ENCODE measurements around the gene TGFBR1. TPM values are rescaled to one million over a fixed set of nuclear protein-coding genes. Genes with fewer than 3 reads are reported as not detected.

Gene TGFBR1
- total and polyA plus RNA-seq, 10 donors = 8.9 to 60.8 (median 45.4) TPM

- 83 to 96% (median 89%) methylated on average over 4 of the region's 4 CpGs for WGBS, 5 donors
- Histone ChIP-seq H3K36me3 (peaks cover 9 to 97% (median 78%) of the 10 kb centered on the region in 6 donors), H3K4me3 (no peak overlapping the region)
Observed at GRCh38 chr9:99146574-99146973, 41.7 kb downstream of the TGFBR1 start.

GRCh38 chr9:99147177-99147576 lies 42.3 kb downstream of the TGFBR1 start:
- no peak overlapping the region for H3K27ac ChIP-seq
- H3K27me3 ChIP-seq (replicated peaks in 1 of 7) = no peaks in the 10 kb centered on the region
- no peak overlapping the region for H3K4me3 ChIP-seq
- TF ChIP-seq POLR2A (IDR thresholded peaks at IDR 0.05) (no peak), POLR2AphosphoS5 (IDR thresholded peaks at IDR 0.05) (no peak), CTCF (IDR thresholded peaks at IDR 0.05 in 8 of 11, conservative IDR thresholded peaks at IDR 0.05 in 3 of 11) (no peak)
- peaks cover 9 to 97% (median 77%) of the 10 kb centered on the region in 6 donors for H3K36me3 ChIP-seq
- H3K4me1 ChIP-seq = peaks cover 0 to 6% (median 0%) of the 10 kb centered on the region in 6 donors
- intact Hi-C loops (cut with DNase I; ENCODE audit: low total_unique reads) = loop anchor here (10.0 kb wide), 1 partner anchor 302 kb away; no protein-coding TSS in a partner anchor
- H3K9me3 ChIP-seq = no peaks in the 10 kb centered on the region
- DNase-seq = no peak

More at GRCh38 chr9:99146574-99146973, 41.7 kb downstream of the TGFBR1 start:
- no peaks in the 10 kb centered on the region for H3K9me3 ChIP-seq
- H3K27me3 ChIP-seq (replicated peaks in 1 of 7) = no peaks in the 10 kb centered on the region
- H3K27ac ChIP-seq = no peak overlapping the region
- peaks cover 0 to 6% (median 0%) of the 10 kb centered on the region in 6 donors for H3K4me1 ChIP-seq
- intact Hi-C loops (cut with DNase I; ENCODE audit: low total_unique reads) = loop anchor here (10.0 kb wide), 1 partner anchor 302 kb away; no protein-coding TSS in a partner anchor
- TF ChIP-seq POLR2A (IDR thresholded peaks at IDR 0.05) = no peak
- TF ChIP-seq POLR2AphosphoS5 (IDR thresholded peaks at IDR 0.05) = no peak
- DNase-seq = no peak

GRCh38 chr9:99150451-99151171 lies 45.7 kb downstream of the TGFBR1 start:
- WGBS, 5 donors = 64 to 76% (median 67%) methylated on average over 8 of the region's 8 CpGs
- H3K27ac ChIP-seq = no peak overlapping the region
- intact Hi-C loops (cut with DNase I; ENCODE audit: low total_unique reads) = no loop called here
- no peaks in the 10 kb centered on the region for H3K27me3 ChIP-seq (replicated peaks in 1 of 7)
- no peak for DNase-seq
- H3K4me1 ChIP-seq = peaks cover 0 to 6% (median 0%) of the 10 kb centered on the region in 6 donors
- no peak for TF ChIP-seq POLR2AphosphoS5 (IDR thresholded peaks at IDR 0.05)
- TF ChIP-seq CTCF (IDR thresholded peaks at IDR 0.05 in 8 of 11, conservative IDR thresholded peaks at IDR 0.05 in 3 of 11) = no peak
- TF ChIP-seq POLR2A (IDR thresholded peaks at IDR 0.05) = no peak
- no peaks in the 10 kb centered on the region for H3K9me3 ChIP-seq
- H3K36me3 ChIP-seq = peaks cover 9 to 84% (median 51%) of the 10 kb centered on the region in 6 donors
- no peak overlapping the region for H3K4me3 ChIP-seq

- no peak for DNase-seq
- no peaks in the 10 kb centered on the region for H3K27me3 ChIP-seq (replicated peaks in 1 of 7)
- no peak overlapping the region for H3K4me3 ChIP-seq
- intact Hi-C loops (cut with DNase I; ENCODE audit: low total_unique reads) = no loop called here
- H3K36me3 ChIP-seq = peaks cover 0 to 47% (median 18%) of the 10 kb centered on the region in 6 donors
- 74 to 91% (median 88%) methylated on average over 3 of the region's 3 CpGs for WGBS, 5 donors
- H3K4me1 ChIP-seq = peaks cover 0 to 6% (median 0%) of the 10 kb centered on the region in 6 donors
- TF ChIP-seq POLR2AphosphoS5 (IDR thresholded peaks at IDR 0.05) (no peak), POLR2A (IDR thresholded peaks at IDR 0.05) (no peak), CTCF (IDR thresholded peaks at IDR 0.05 in 8 of 11, conservative IDR thresholded peaks at IDR 0.05 in 3 of 11) (no peak)
- no peaks in the 10 kb centered on the region for H3K9me3 ChIP-seq
- no peak overlapping the region for H3K27ac ChIP-seq
Observed at GRCh38 chr9:99154356-99154755, 49.4 kb downstream of the TGFBR1 start.
